Gastrocnemius medialis (tissue), 4 donors: Measurements from ENCODE around the gene DGKZ. TPM values are rescaled to one million over a fixed set of nuclear protein-coding genes. Genes with fewer than 3 reads are reported as not detected.
A peak's percentile ranks its signal among the peaks of the same experiment; 100 is the strongest.

Experiments
- ATAC-seq, 2 donors: fragments of 150-250 bp; one replicate each; pipeline ENCODE4 v1.9.1; 2016
- DNase-seq, 2 donors: peaks; one replicate each; pipeline ENCODE4 v3.0.0-alpha.2; 2019
- H3K27ac ChIP-seq, 4 donors: fragments of 200-600 bp; sonication (generic); 1 replicate in 1 of 4; 2 replicates in 3 of 4; pipeline ENCODE4 v1.5.1; 2016 to 2018; ENCODE audit warnings: mild to moderate bottlenecking in 2 of 4, moderate library complexity in 1 of 4
- H3K27me3 ChIP-seq, 3 donors: fragments of 200-600 bp; sonication (generic) in 2 of 3; 1 replicate in 1 of 3; 2 replicates in 2 of 3; pipeline versions ENCODE4 v1.5.1 to v1.6.0; 2016 to 2019; ENCODE audit warnings: mild to moderate bottlenecking in 1 of 3, moderate library complexity in 1 of 3
- H3K36me3 ChIP-seq, 2 donors: fragments of 200-600 bp; sonication (generic) in 1 of 2; one replicate each; pipeline ENCODE4 v1.5.1; 2017 to 2018
- H3K4me1 ChIP-seq, 2 donors: fragments of 200-600 bp; sonication (generic) in 1 of 2; one replicate each; pipeline ENCODE4 v1.5.1; 2016 to 2017; ENCODE audit warnings: mild to moderate bottlenecking in 2 of 2
- H3K4me3 ChIP-seq, 4 donors: fragments of 200-600 bp; sonication (generic) in 3 of 4; 1 replicate in 1 of 4; 2 replicates in 3 of 4; pipeline ENCODE4 v1.5.1; 2016 to 2019; ENCODE audit warnings: mild to moderate bottlenecking in 2 of 4
- H3K9me3 ChIP-seq, 3 donors: fragments of 200-600 bp; sonication (generic) in 2 of 3; 1 replicate in 1 of 3; 2 replicates in 2 of 3; pipeline ENCODE4 v1.5.1; 2016 to 2019
- POLR2A ChIP-seq, 2 donors: fragments of 450-650 bp; IDR thresholded peaks; one replicate each; pipeline ENCODE4 v1.6.1; 2017; ENCODE audit warnings: antibody characterized with exemption in 2 of 2, mild to moderate bottlenecking in 2 of 2, moderate library complexity in 2 of 2
- in situ Hi-C, 4 donors: fragments of 200-750 bp; cut with MboI; loops; one replicate each; pipeline versions ENCODE4 v1.15.0 to v1.8.0; 2017; ENCODE audit warnings: low sequenced_read_pairs in 4 of 4
- intact Hi-C: fragments of 100-400 bp; cut with DNase I; formaldehyde crosslinking; loops from one replicate; pipeline ENCODE4 v1.15.1; 2023; ENCODE audit warnings: low total_unique reads
- total RNA-seq, 4 donors: library from RNA; depleted of rRNA; stranded (reverse); fragments of >200 nt; gene quantifications; one replicate each; pipeline versions ENCODE4 v1.1.0 to v1.2.3, GENCODE V29; 2016
- TF ChIP-seq, protein P1 (sequence below), 5 experiments: fragments of 450-650 bp in 3 of 5; fragments of 200-600 bp in 2 of 5; sonication (generic) in 2 of 5; IDR thresholded peaks in 4 of 5; conservative IDR thresholded peaks in 1 of 5; 1 replicate in 4 of 5; 2 replicates in 1 of 5; pipeline ENCODE4 v1.5.1; 2016 to 2019; ENCODE audit warnings: antibody characterized with exemption in 5 of 5, mild to moderate bottlenecking in 3 of 5, moderate library complexity in 3 of 5

The DGKZ gene
- total RNA-seq, 4 donors from 2014 or later: 127 to 155 (median 131) TPM

DNA sequence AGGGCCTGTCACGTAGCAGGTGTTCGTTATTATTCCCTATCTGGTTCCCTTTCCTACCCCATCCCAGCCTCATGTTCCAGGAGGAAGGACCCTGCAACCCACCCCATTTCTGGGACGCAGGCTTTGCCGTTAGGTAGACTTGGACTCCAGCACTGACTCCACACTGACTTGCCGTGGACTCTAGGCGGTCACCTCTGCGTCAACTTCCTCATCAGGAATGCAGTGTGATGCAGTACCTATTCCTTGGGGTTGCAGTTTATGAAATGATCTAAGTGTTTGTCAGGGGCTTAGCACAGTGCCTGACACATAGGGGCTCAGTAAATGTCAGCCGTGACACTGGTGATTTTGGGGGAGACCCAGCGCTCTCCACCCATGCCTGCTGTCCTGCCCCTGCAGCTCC, 16.8 kb downstream of the DGKZ start:
- Histone ChIP-seq H3K36me3 (peaks cover 0 to 14% of the 10 kb centered on the region in 2 donors), H3K27ac (peak overlapping the region; percentile 98 to 100 (median 98)), H3K9me3 (no peaks in the 10 kb centered on the region), H3K4me3 (peak overlapping the region; percentile 15 to 77 (median 54)), H3K27me3 (no peaks in the 10 kb centered on the region), H3K4me1 (peaks cover 69 to 74% of the 10 kb centered on the region in 2 donors)
- no peak for ATAC-seq
- TF ChIP-seq, protein P1, sequence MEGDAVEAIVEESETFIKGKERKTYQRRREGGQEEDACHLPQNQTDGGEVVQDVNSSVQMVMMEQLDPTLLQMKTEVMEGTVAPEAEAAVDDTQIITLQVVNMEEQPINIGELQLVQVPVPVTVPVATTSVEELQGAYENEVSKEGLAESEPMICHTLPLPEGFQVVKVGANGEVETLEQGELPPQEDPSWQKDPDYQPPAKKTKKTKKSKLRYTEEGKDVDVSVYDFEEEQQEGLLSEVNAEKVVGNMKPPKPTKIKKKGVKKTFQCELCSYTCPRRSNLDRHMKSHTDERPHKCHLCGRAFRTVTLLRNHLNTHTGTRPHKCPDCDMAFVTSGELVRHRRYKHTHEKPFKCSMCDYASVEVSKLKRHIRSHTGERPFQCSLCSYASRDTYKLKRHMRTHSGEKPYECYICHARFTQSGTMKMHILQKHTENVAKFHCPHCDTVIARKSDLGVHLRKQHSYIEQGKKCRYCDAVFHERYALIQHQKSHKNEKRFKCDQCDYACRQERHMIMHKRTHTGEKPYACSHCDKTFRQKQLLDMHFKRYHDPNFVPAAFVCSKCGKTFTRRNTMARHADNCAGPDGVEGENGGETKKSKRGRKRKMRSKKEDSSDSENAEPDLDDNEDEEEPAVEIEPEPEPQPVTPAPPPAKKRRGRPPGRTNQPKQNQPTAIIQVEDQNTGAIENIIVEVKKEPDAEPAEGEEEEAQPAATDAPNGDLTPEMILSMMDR (IDR thresholded peaks at IDR 0.05 in 4 of 5, conservative IDR thresholded peaks at IDR 0.05 in 1 of 5): no peak
- TF ChIP-seq POLR2A (IDR thresholded peaks at IDR 0.05): no peak
- intact Hi-C loops: loop anchor here (5.0 to 10.0 kb wide), 3 partner anchors 338 to 1061 kb away; partner anchors contain the start of genes ARHGAP1, PACSIN3, PSMC3 and ZNF408
- in situ Hi-C loops: no loop called here
- no peak for DNase-seq

DNA sequence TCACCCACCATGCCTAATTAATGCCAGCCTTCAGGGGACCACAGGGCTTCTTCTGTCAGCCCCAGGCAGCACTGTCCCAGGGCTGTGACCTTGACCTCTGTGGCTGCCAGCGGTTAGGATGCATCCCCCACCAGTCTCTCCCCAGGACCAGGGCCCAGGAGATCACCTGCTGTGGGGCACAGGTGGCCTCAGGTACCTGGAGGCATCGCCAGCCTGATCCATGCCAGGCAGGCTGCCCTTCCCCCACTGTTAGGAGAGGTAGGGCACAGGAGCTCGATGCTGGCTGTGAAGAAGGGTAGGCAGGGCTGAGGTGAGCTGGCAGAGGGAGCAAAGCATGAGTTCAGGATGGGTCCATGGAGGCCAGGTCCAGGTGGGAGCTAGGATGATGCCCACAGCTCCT, 17.5 kb downstream of the DGKZ start:
- H3K36me3 ChIP-seq: peaks cover 0 to 20% of the 10 kb centered on the region in 2 donors
- H3K4me1 ChIP-seq: peaks cover 68 to 74% of the 10 kb centered on the region in 2 donors
- peak overlapping the region; percentile 98 to 100 (median 98) for H3K27ac ChIP-seq
- H3K9me3 ChIP-seq: no peaks in the 10 kb centered on the region
- intact Hi-C loops: loop anchor here (5.0 to 10.0 kb wide), 3 partner anchors 338 to 1060 kb away; partner anchors contain the start of genes ARHGAP1, PACSIN3, PSMC3 and ZNF408
- ATAC-seq (no peak), DNase-seq (no peak)
- in situ Hi-C loops: no loop called here
- no peaks in the 10 kb centered on the region for H3K27me3 ChIP-seq
- no peak overlapping the region for H3K4me3 ChIP-seq
- no peak for TF ChIP-seq POLR2A (IDR thresholded peaks at IDR 0.05)
- TF ChIP-seq, protein P1 (IDR thresholded peaks at IDR 0.05 in 4 of 5, conservative IDR thresholded peaks at IDR 0.05 in 1 of 5): no peak

DNA sequence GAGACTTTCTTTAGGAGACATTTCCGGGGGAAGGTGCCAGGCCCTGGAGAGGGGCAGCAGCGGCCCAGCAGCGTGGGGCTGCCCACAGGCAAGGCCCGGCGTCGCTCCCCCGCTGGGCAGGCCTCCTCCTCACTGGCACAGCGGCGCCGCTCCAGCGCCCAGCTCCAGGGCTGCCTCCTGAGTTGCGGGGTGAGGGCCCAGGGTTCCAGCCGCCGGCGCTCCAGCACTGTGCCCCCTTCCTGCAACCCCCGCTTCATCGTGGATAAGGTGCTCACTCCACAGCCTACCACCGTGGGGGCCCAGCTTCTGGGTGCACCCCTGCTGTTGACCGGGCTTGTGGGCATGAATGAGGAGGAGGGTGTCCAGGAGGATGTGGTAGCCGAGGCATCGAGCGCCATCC, 19.0 kb downstream of the DGKZ start:
- in situ Hi-C loops (no loop called here), intact Hi-C loops (loop anchor here (10.0 kb wide), 2 partner anchors 819 to 1059 kb away; partner anchors contain the start of genes PACSIN3 and PSMC3)
- H3K4me1 ChIP-seq: peaks cover 53 to 61% of the 10 kb centered on the region in 2 donors
- no peaks in the 10 kb centered on the region for H3K9me3 ChIP-seq
- H3K27ac ChIP-seq: peak overlapping the region; percentile 98 to 100 (median 98)
- H3K36me3 ChIP-seq: peaks cover 0 to 35% of the 10 kb centered on the region in 2 donors
- TF ChIP-seq, protein P1 (IDR thresholded peaks at IDR 0.05 in 4 of 5, conservative IDR thresholded peaks at IDR 0.05 in 1 of 5): no peak
- no peak for TF ChIP-seq POLR2A (IDR thresholded peaks at IDR 0.05)
- ATAC-seq (no peak), DNase-seq (no peak)
- H3K4me3 ChIP-seq: no peak overlapping the region
- no peaks in the 10 kb centered on the region for H3K27me3 ChIP-seq

DNA sequence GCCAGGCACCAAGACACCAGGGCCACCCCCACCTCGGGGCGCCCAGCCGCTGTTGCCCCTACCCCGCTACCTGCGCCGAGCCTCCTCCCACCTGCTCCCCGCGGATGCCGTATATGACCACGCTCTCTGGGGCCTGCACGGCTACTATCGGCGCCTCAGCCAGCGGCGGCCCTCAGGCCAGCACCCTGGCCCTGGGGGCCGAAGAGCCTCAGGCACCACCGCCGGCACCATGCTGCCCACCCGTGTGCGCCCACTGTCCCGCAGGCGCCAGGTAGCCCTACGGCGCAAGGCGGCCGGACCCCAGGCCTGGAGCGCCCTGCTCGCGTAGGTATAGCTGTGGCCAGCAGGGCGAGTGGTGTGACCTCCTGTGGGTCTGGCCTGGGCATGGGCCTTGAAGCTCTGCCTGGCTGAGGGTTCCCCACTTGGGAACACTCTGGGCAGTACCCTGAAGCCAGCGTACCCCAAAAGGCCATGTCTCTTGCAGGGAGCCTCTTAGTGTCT, 19.4 kb downstream of the DGKZ start:
- Histone ChIP-seq H3K4me1 (peaks cover 52 to 60% of the 10 kb centered on the region in 2 donors), H3K36me3 (peaks cover 0 to 39% of the 10 kb centered on the region in 2 donors), H3K4me3 (no peak overlapping the region), H3K9me3 (no peaks in the 10 kb centered on the region), H3K27ac (peak overlapping the region; percentile 98 to 100 (median 98)), H3K27me3 (no peaks in the 10 kb centered on the region)
- DNase-seq (no peak), ATAC-seq (no peak)
- intact Hi-C loops (loop anchor here (1.0 to 10.0 kb wide), 3 partner anchors 14 to 1058 kb away; partner anchors contain the start of genes PACSIN3 and PSMC3), in situ Hi-C loops (no loop called here)
- TF ChIP-seq, protein P1 (IDR thresholded peaks at IDR 0.05 in 4 of 5, conservative IDR thresholded peaks at IDR 0.05 in 1 of 5): no peak
- no peak for TF ChIP-seq POLR2A (IDR thresholded peaks at IDR 0.05)
